GM12875 (cell line): ENCODE data around the gene AGK.

Experiments
- H3K4me3 ChIP-seq: one replicate; pipeline ENCODE4 v1.5.1; 2011; ENCODE audit warnings: low read depth, low read length, control low read depth
- TF ChIP-seq, protein P1 (sequence below): IDR thresholded peaks from 2 replicates; pipeline ENCODE4 v1.5.1; 2011; ENCODE audit warnings: low read depth, mild to moderate bottlenecking, control low read depth, inconsistent platforms, low read length, moderate library complexity, borderline replicate concordance; ENCODE audit not compliant: insufficient read depth

AGK gene

GRCh38 chr7:141624763-141625162 is 73.6 kb downstream of the AGK start:
- TF ChIP-seq, protein P1, sequence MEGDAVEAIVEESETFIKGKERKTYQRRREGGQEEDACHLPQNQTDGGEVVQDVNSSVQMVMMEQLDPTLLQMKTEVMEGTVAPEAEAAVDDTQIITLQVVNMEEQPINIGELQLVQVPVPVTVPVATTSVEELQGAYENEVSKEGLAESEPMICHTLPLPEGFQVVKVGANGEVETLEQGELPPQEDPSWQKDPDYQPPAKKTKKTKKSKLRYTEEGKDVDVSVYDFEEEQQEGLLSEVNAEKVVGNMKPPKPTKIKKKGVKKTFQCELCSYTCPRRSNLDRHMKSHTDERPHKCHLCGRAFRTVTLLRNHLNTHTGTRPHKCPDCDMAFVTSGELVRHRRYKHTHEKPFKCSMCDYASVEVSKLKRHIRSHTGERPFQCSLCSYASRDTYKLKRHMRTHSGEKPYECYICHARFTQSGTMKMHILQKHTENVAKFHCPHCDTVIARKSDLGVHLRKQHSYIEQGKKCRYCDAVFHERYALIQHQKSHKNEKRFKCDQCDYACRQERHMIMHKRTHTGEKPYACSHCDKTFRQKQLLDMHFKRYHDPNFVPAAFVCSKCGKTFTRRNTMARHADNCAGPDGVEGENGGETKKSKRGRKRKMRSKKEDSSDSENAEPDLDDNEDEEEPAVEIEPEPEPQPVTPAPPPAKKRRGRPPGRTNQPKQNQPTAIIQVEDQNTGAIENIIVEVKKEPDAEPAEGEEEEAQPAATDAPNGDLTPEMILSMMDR, result no peak
- H3K4me3 ChIP-seq, result no peak overlapping the region

GRCh38 chr7:141630621-141631020 is 79.4 kb downstream of the AGK start:
- TF ChIP-seq, protein P1, result no peak
- H3K4me3 ChIP-seq, result no peak overlapping the region

- TF ChIP-seq, protein P1, result no peak
- H3K4me3 ChIP-seq, result no peak overlapping the region
Observed at GRCh38 chr7:141631525-141631924, 80.3 kb downstream of the AGK start.

GRCh38 chr7:141634065-141634464 is 82.9 kb downstream of the AGK start:
- H3K4me3 ChIP-seq, result no peak overlapping the region
- TF ChIP-seq, protein P1, result no peak

- TF ChIP-seq, protein P1, result no peak
- H3K4me3 ChIP-seq, result no peak overlapping the region
Observed at GRCh38 chr7:141636053-141636452, 84.8 kb downstream of the AGK start.

GRCh38 chr7:141640239-141640840 is 89.1 kb downstream of the AGK start:
- TF ChIP-seq, protein P1, result no peak
- H3K4me3 ChIP-seq, result no peak overlapping the region

GRCh38 chr7:141641876-141642275 is 90.7 kb downstream of the AGK start:
- no peak overlapping the region for H3K4me3 ChIP-seq
- TF ChIP-seq, protein P1, result no peak
